Heart left ventricle (tissue), 13 donors: ENCODE results near the gene STIMATE.

Experiments
- CTCF ChIP-seq, 12 donors: fragments of 200-600 bp; sonication (generic) in 4 of 12; IDR thresholded peaks; one replicate each; pipeline versions ENCODE4 v1.5.0 to v1.8.0; 2018 to 2022; ENCODE audit warnings: antibody characterized with exemption in 12 of 12, mild to moderate bottlenecking in 5 of 12
- POLR2A ChIP-seq, 2 donors: fragments of 450-650 bp; IDR thresholded peaks; one replicate each; pipeline ENCODE4 v1.6.1; 2017; ENCODE audit warnings: antibody characterized with exemption in 2 of 2, mild to moderate bottlenecking in 2 of 2, moderate library complexity in 2 of 2
- donor health status: ischemic (EF 13 %, LVEDD 7.1; RV severe dilation, severe dysfunction).
- donor health status: DM: no; HTN: yes; CAD: no.
- donor health status: DM: no; HTN: no; CAD: no.
- donor health status: ischemic (EF 25% LVEDD 6.9; RV normal size, moderate dysfunction).
- donor health status: ischemic (EF 25% LVEDD 5.7; RV mildly dilated, moderate dysfunction).
- donor health status: ischemic (EF 35%, LVEDD 5.7; RV mildly dilated, moderate dysfunction).
- donor health status: nonischemic (EF 11% LVEDD 7.7; RV severe dilation, severe dysfunction).
- donor health status: DM: yes; HTN: yes; CAD: no.
- donor health status: PGD.
- donor health status: ischemic (EF 29% LVEDD 5.4; RV normal size, mild dysfunction).
- donor health status: nonischemic (EF 23%, LVEDD 6.1; RV moderate dilation, normal function).

- TF ChIP-seq CTCF (IDR thresholded peaks at IDR 0.05) (no peak), POLR2A (IDR thresholded peaks at IDR 0.05) (no peak)
These were observed 20.3 kb downstream of the STIMATE start for GRCh38 chr3:52877085-52877484.
